Measurements from ENCODE around the gene DRD1. TPM values are rescaled to one million over a fixed set of nuclear protein-coding genes. Genes with fewer than 3 reads are reported as not detected.
A peak's percentile ranks its signal among the peaks of the same experiment; 100 is the strongest.

Gene DRD1
- total RNA-seq, 3 donors from 2014 or later (not counting 1 experiment from before 2014, with no cell fraction given): not detected

DNA sequence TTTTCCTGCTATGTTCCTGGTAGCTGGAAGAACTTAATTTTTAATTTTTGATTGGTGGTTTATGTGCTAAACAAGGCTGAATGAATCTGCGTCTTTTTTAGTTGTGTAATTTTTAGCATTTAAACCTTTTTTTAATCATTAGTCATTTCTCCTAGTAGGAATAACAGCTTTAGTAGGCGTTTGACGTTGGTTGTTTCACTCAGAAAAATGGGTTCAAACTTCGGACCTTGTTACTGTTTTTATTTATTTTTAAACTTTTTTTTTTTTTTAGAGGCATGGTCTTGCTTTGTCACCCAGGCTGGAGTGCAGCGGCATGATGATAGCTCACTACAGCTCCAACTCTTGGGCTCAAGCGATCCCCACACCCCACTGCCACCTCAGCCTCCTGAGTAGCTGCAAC, 47.2 kb upstream of the DRD1 start:
- H3K27me3 Mint-ChIP-seq (ENCODE audit: low read depth in 2 of 2): no peaks in the 10 kb centered on the region
- no peak overlapping the region for H3K4me3 Mint-ChIP-seq
- ATAC-seq: no peak
- no peak overlapping the region for H3K27ac ChIP-seq (ENCODE audit: low read length)
- no peaks in the 10 kb centered on the region for H3K9me3 ChIP-seq (ENCODE audit: control insufficient read depth, insufficient read depth, low read length)
- intact Hi-C loops (cut with micrococcal nuclease): no loop called here
- peaks cover 31% of the 10 kb centered on the region for H3K36me3 ChIP-seq (ENCODE audit: control insufficient read depth, insufficient read depth, low read length)
- WGBS (ENCODE audit: insufficient coverage): 100% methylated on average over 2 of the region's 6 CpGs
- DNase-seq: no peak
- TF ChIP-seq, protein P1, sequence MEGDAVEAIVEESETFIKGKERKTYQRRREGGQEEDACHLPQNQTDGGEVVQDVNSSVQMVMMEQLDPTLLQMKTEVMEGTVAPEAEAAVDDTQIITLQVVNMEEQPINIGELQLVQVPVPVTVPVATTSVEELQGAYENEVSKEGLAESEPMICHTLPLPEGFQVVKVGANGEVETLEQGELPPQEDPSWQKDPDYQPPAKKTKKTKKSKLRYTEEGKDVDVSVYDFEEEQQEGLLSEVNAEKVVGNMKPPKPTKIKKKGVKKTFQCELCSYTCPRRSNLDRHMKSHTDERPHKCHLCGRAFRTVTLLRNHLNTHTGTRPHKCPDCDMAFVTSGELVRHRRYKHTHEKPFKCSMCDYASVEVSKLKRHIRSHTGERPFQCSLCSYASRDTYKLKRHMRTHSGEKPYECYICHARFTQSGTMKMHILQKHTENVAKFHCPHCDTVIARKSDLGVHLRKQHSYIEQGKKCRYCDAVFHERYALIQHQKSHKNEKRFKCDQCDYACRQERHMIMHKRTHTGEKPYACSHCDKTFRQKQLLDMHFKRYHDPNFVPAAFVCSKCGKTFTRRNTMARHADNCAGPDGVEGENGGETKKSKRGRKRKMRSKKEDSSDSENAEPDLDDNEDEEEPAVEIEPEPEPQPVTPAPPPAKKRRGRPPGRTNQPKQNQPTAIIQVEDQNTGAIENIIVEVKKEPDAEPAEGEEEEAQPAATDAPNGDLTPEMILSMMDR (IDR thresholded peaks at IDR 0.05): no peak
- no peak overlapping the region for H3K27ac Mint-ChIP-seq
- H3K4me1 Mint-ChIP-seq: peaks cover 34 to 42% of the 10 kb centered on the region in 2 donors
- peaks cover 16% of the 10 kb centered on the region for H3K36me3 Mint-ChIP-seq
- no peaks in the 10 kb centered on the region for H3K27me3 ChIP-seq (ENCODE audit: control insufficient read depth, insufficient read depth, low read length)
- no peak overlapping the region for H3K4me3 ChIP-seq (ENCODE audit: low read length)
- no peaks in the 10 kb centered on the region for H3K4me1 ChIP-seq (ENCODE audit: control insufficient read depth, insufficient read depth, low read length)
- no peaks in the 10 kb centered on the region for H3K9me3 Mint-ChIP-seq

DNA sequence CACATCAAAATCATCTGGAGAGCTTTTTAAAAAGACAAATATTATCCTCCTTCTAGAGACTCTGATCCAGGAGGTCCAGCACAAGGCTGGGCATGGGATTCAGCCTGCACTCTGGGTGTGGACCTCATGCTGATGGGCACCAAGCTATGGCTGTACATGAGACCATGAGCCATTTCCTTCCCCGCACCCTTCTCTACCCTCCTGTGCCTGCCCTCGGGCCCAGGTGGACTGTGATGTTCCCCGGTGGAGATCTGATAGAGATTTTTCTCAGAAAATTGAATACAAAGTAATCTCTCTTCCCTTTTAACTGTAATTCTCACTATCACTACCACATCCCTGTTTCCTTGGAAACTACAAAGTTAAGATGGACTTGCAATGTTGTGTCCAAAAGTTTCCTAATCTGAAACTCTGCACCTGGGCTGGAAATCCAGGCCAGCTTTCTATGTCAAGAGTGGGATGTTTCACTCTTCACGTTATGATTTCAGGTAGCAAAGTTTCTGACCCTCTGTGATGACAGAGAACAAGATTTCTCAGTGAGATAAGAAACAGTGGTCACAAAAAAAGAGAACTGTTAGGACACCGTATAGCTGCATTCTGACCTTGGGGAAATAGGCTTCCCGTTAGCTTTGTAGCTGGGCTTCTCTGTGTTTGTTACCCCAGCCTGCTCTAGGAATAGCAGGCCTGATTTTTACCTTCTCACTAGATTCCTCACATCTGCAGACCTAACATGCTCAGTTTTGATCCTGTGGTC, 45.9 kb upstream of the DRD1 start:
- peak overlapping the region; percentile 12 to 31 for H3K27ac Mint-ChIP-seq
- H3K27me3 Mint-ChIP-seq (ENCODE audit: low read depth in 2 of 2): no peaks in the 10 kb centered on the region
- intact Hi-C loops (cut with micrococcal nuclease): no loop called here
- H3K36me3 ChIP-seq (ENCODE audit: control insufficient read depth, insufficient read depth, low read length): peaks cover 33% of the 10 kb centered on the region
- H3K9me3 ChIP-seq (ENCODE audit: control insufficient read depth, insufficient read depth, low read length): no peaks in the 10 kb centered on the region
- TF ChIP-seq, protein P1 (IDR thresholded peaks at IDR 0.05): no peak
- H3K4me1 Mint-ChIP-seq: peaks cover 34 to 38% of the 10 kb centered on the region in 2 donors
- no peaks in the 10 kb centered on the region for H3K4me1 ChIP-seq (ENCODE audit: control insufficient read depth, insufficient read depth, low read length)
- H3K4me3 ChIP-seq (ENCODE audit: low read length): no peak overlapping the region
- no peak overlapping the region for H3K27ac ChIP-seq (ENCODE audit: low read length)
- no peaks in the 10 kb centered on the region for H3K27me3 ChIP-seq (ENCODE audit: control insufficient read depth, insufficient read depth, low read length)
- WGBS (ENCODE audit: insufficient coverage): 42% methylated on average over 6 of the region's 6 CpGs
- ATAC-seq (peak in 1 of 3 donors; percentile 74), DNase-seq (no peak)
- peaks cover 16% of the 10 kb centered on the region for H3K36me3 Mint-ChIP-seq
- H3K4me3 Mint-ChIP-seq: peak overlapping the region; percentile 37
- H3K9me3 Mint-ChIP-seq: no peaks in the 10 kb centered on the region

DNA sequence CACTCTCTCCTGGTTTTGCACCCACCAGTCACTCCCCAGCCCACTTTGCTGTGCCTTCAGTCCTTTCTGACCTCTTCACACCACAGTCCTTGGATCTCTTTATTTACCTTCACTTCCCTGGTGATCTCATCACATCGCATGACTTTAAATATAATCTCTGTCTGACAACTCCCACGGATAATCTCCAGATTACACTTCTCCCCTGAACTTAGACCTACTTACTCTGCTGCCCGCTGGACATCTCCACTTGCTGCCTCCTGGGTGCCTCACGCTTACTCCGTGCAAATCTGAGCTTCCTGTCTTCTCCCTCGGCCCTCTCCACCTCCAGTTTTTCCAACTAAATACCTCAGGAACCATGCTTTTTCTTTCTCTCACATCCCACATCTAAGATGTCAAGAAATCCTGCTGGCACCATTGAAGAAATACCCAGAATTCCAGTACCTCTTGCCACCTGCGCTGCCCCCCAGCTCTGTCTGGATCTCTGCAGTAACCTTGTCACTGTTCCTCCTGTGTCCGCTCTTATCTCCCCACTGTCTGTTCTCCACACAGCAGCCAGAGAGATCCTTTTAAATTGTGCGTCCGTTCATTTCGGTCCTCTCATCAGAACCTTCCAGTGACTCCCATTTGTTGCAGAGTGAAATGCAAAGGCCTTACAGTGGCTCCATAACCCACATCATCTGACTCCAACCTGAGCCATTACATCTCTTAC, 43.7 kb upstream of the DRD1 start:
- peaks cover 23% of the 10 kb centered on the region for H3K36me3 ChIP-seq (ENCODE audit: control insufficient read depth, insufficient read depth, low read length)
- intact Hi-C loops (cut with micrococcal nuclease): no loop called here
- Mint-ChIP-seq H3K4me1 (peaks cover 48 to 50% of the 10 kb centered on the region in 2 donors), H3K27me3 (ENCODE audit: low read depth in 2 of 2) (no peaks in the 10 kb centered on the region), H3K36me3 (peaks cover 8% of the 10 kb centered on the region), H3K9me3 (no peaks in the 10 kb centered on the region), H3K27ac (no peak overlapping the region), H3K4me3 (no peak overlapping the region)
- ATAC-seq (no peak), DNase-seq (no peak)
- no peak overlapping the region for H3K4me3 ChIP-seq (ENCODE audit: low read length)
- H3K27ac ChIP-seq (ENCODE audit: low read length): no peak overlapping the region
- WGBS (ENCODE audit: insufficient coverage): 95% methylated on average over 11 of the region's 11 CpGs
- TF ChIP-seq, protein P1 (IDR thresholded peaks at IDR 0.05): no peak
- peaks cover 9% of the 10 kb centered on the region for H3K4me1 ChIP-seq (ENCODE audit: control insufficient read depth, insufficient read depth, low read length)
- no peaks in the 10 kb centered on the region for H3K9me3 ChIP-seq (ENCODE audit: control insufficient read depth, insufficient read depth, low read length)
- H3K27me3 ChIP-seq (ENCODE audit: control insufficient read depth, insufficient read depth, low read length): no peaks in the 10 kb centered on the region

All from natural killer cell (primary cell).